HG02852 (cell line): ENCODE results near the gene HP1BP3.
"Not testable (repeated sequence)": the region's sequence is repeated elsewhere in the genome, so short reads cannot be mapped to it uniquely, and the experiment has no call there.

Experiments
- ATAC-seq: cut with Tn5 transposase; IDR thresholded peaks from one replicate; pipeline ENCODE4 v1.9.1; 2021; ENCODE audit warnings: mild to moderate bottlenecking, moderate library complexity; ENCODE audit not compliant: unreplicated experiment

Gene HP1BP3

GRCh38 chr1:20728371-20729154 lies 58.5 kb downstream of the HP1BP3 start:
- ATAC-seq, result no peak

- ATAC-seq, result no peak
Observed at GRCh38 chr1:20727746-20728316, 59.3 kb downstream of the HP1BP3 start.

GRCh38 chr1:20726932-20727745 lies 60.0 kb downstream of the HP1BP3 start:
- ATAC-seq, result no peak

GRCh38 chr1:20726118-20726911 lies 60.8 kb downstream of the HP1BP3 start:
- no peak for ATAC-seq

GRCh38 chr1:20725189-20726117 lies 61.7 kb downstream of the HP1BP3 start:
- ATAC-seq, result no peak

- no peak for ATAC-seq
Observed at GRCh38 chr1:20724364-20725188, 62.5 kb downstream of the HP1BP3 start.

GRCh38 chr1:20723537-20724363 lies 63.4 kb downstream of the HP1BP3 start:
- ATAC-seq, result no peak

- no peak for ATAC-seq
Observed at GRCh38 chr1:20723159-20723536, 64.0 kb downstream of the HP1BP3 start.

- no peak for ATAC-seq
Observed at GRCh38 chr1:20721117-20722061, 65.7 kb downstream of the HP1BP3 start.

GRCh38 chr1:20720631-20721091 lies 66.4 kb downstream of the HP1BP3 start:
- ATAC-seq, result no peak

- no peak for ATAC-seq
Observed at GRCh38 chr1:20719871-20720620, 67.1 kb downstream of the HP1BP3 start.

GRCh38 chr1:20719261-20719660 lies 67.8 kb downstream of the HP1BP3 start:
- no peak for ATAC-seq

- not testable (repeated sequence) for ATAC-seq
Observed at GRCh38 chr1:20718343-20718882, 68.7 kb downstream of the HP1BP3 start.

- no peak for ATAC-seq
Observed at GRCh38 chr1:20717452-20718342, 69.4 kb downstream of the HP1BP3 start, which contains the start of gene KIF17. TSS of gene KIF17 (minus strand) at chr1:20718007. CDS start at chr1:20717706, 301 bp downstream.

- no peak for ATAC-seq
Observed at GRCh38 chr1:20716232-20716631, 70.9 kb downstream of the HP1BP3 start.
